GM18907 (cell line): Measurements from ENCODE around the gene ZNF22.
"Not testable (repeated sequence)": the region's sequence is repeated elsewhere in the genome, so short reads cannot be mapped to it uniquely, and the experiment has no call there.

ENCODE experiments used
- ATAC-seq: cut with Tn5 transposase; IDR thresholded peaks from one replicate; pipeline ENCODE4 v1.9.1; 2021; ENCODE audit warnings: mild to moderate bottlenecking, moderate library complexity; ENCODE audit not compliant: unreplicated experiment

The ZNF22 gene

GRCh38 chr10:45004661-45005060 lies 3.9 kb downstream of the ZNF22 start:
- no peak for ATAC-seq

DNA sequence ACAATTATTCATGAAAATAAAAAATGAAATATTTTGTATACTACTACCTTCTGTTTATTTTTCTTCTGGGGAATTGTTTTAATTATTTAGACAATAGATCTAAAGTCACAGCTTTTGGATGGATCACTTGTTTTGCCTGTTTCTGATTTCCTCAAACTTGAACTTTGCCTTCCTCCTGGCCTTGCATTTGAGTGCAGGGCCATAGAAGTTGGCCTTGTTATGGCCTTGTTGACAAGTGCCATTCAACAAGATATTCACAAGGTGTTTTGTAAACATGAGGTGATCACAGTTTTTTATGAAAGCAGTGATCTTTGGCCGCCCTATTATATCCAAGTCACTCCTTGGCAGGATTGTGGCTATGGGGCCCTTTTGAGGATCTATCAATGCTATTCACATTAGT lies 4.6 kb downstream of the ZNF22 start:
- ATAC-seq, result no peak

GRCh38 chr10:45006276-45007030 lies 5.7 kb downstream of the ZNF22 start:
- ATAC-seq, result no peak

DNA sequence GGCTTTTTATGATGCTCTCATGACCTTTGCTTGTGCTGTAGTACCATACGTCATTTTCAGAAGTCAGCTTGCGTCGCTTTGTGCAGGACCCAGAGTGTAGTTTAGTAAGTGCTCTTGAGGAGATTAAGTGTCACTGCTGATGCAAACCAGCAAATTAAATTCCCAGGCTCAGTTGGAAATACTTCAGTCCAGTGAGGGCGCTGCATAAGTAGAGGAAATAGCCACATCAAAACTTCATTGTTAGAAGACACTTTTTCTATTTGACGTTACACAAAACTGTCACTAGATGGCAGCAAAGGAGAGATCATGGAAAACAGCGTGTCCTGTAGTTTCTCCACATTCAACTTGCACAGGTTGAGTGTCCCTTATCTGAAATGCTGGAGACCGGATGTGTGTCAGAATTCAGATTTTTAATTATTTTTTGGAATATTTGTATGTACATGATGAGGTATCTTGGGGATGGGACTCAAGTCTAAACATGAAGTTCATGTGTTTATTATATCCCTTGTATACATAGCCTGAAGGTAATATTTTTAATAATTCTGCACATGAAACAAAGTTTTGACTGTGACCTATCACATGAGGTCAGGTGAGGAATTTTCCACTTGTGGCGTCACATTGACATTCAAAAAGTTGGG lies 7.9 kb downstream of the ZNF22 start:
- ATAC-seq, result peak; percentile 91

- ATAC-seq, result not testable (repeated sequence)
These were observed 13.8 kb downstream of the ZNF22 start for GRCh38 chr10:45014557-45014956.

- no peak for ATAC-seq
These were observed 14.9 kb downstream of the ZNF22 start for GRCh38 chr10:45015590-45015989.

DNA sequence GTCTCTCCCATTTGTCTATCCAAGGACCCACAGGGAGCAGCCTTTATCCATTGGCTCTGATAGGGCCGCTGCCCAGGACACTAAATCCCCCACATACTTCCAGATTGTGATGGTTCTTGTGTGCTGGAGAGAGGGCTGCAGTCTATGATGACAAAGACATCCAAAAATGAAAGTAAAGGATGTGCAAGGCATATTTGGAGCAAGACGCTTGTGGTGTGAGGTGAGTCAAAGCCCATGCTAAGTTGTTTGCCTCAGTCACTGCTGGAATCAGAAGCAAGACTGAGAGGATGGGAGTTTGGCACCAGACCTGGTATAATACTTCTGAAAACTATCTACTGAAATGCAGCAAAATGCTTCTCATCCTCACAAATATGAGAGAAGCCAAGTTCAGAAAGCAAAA lies 22.7 kb downstream of the ZNF22 start:
- no peak for ATAC-seq

DNA sequence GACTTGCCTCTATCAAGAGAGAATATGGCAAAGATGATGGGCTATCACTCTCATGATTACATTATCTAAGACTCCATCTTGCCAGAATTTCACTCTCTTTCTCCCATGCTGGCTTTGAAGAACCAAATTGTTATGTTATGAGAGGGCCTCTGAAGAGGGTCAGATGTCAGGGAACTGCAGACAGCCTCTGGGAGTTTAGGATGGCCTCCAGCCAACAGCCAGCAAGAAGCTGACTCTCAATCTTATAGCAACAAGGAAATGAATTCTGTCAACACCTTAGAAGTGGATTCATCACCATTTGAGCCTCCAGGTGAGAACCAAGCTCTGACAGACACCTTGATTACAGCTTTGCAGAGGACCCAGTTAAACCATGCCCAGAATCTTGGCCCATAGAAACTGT lies 33.6 kb downstream of the ZNF22 start:
- no peak for ATAC-seq

DNA sequence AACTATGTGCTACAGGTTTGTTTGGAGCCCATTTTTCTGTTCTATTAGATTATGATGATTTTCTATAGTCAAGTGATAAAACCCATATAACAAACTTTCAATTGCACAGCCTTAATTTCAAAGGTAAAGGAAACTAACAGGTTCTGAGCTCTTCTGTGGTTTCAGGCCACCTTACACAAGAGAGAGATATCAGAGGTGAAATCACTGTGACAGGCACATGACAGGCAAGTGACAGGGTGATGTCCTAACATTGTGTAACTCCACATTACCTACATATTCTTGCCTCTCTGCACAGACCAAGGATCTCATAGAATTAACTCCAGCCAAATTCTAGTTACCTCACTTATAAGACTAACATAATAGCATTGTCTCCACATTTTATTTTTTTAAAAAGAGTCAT lies 35.0 kb downstream of the ZNF22 start:
- no peak for ATAC-seq

DNA sequence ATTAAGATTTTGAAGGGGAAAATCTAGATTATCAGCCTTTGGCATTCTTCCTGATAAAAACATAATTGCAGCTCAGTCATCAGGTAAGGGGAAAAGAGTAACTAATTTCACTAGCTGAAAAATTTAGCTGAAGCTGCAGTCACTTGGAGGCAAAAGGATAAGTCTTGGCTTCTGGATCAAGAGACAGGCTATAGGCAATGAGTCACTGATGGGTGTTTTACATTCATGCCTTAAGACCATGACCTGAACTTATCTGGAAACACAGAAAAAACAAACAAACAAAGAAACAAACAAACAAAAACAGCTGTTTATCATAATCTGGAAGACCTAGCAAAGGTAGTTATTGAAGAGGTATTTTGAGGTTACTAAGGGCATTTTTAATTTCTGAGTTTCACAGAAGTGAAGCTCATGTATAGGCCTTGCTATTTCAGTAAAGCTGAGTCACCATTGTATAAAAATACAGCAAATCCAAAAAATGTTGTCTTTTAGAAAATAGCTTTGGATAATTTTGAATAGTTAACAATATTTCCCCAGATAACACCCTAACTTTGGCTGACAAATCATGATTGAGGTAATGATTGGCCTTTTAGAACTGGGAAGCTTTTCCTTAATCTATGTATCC lies 40.3 kb downstream of the ZNF22 start:
- no peak for ATAC-seq

- no peak for ATAC-seq
These were observed 43.6 kb downstream of the ZNF22 start for GRCh38 chr10:45044290-45044689.

- ATAC-seq, result no peak
These were observed 50.0 kb downstream of the ZNF22 start for GRCh38 chr10:45050551-45051235.

GRCh38 chr10:45052700-45053099 lies 52.0 kb downstream of the ZNF22 start:
- ATAC-seq, result no peak

DNA sequence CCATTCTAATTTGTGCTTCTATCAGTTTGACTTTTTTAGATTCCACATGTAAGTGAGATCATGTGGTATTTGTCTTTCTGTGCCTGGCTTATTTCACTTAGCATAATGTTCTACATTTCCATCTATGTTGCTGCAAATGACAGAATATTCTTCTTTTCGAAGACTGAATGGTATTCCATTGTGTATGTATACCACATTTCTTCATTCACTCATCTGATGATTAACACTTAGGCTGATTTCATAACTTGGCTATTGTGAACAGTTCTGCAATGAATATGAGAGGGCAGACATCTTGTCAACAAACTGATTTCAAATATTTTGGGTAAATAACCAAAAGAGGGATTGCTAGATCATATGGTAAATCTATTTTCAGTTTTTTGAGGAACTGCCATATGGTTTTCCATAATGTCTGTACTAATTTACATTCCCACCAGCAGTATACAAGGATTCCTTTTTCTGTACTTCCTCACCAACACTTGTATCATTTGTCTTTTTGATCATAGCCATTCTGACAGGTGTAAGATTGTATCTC lies 52.9 kb downstream of the ZNF22 start:
- no peak for ATAC-seq
